Inflammatory macrophage treated with lipopolysaccharide for 1 hour (primary cell): ENCODE measurements around the gene MSL1.

ENCODE experiments used
- DNase-seq, 2 donors: peaks; one replicate each; pipeline ENCODE4 v3.0.0-alpha.2; 2020 to 2022

MSL1 gene

DNA sequence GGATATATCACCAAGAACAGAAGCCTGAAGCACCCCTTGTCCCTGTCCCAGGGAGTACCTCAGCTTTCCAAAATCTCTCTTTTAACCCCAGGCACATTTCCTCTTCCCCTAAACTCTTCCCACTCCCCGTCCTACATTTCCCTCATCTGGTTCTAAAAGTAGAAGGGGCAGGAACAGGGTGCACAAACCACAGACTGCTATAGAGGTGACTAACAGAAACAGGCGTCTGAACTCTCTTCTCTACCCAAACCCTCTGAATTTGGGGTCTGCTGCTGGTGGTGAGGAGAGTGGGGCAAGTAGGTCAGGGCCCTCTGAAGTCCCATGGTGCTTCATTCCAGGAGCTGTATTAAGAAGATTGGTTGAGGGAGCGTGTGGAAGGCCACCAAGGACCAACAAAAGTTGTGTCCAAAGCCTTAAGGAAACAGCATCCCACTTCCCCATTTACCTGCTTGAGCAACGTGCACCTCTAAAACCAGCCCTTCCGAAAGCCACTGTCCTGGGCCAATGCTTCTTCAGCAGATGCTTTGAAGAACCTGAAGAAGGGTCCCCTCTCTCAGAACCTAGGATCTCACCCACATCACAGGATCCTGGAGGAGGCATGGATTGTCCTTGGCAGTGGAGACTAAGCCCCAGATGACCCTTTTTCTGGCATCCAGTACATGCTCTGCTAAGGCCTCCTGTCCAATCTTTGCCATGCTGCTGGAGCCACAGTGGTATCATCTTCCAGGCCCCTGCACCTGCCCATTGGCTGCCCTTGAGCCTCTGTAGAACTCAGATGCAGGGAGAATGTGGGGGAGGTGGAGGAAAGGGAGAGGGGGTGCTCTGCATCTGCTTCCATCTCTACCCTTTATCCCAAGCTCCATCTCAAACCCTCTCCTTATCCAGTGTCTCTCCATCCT lies 15.7 kb upstream of the MSL1 start:
- no peak for DNase-seq

DNA sequence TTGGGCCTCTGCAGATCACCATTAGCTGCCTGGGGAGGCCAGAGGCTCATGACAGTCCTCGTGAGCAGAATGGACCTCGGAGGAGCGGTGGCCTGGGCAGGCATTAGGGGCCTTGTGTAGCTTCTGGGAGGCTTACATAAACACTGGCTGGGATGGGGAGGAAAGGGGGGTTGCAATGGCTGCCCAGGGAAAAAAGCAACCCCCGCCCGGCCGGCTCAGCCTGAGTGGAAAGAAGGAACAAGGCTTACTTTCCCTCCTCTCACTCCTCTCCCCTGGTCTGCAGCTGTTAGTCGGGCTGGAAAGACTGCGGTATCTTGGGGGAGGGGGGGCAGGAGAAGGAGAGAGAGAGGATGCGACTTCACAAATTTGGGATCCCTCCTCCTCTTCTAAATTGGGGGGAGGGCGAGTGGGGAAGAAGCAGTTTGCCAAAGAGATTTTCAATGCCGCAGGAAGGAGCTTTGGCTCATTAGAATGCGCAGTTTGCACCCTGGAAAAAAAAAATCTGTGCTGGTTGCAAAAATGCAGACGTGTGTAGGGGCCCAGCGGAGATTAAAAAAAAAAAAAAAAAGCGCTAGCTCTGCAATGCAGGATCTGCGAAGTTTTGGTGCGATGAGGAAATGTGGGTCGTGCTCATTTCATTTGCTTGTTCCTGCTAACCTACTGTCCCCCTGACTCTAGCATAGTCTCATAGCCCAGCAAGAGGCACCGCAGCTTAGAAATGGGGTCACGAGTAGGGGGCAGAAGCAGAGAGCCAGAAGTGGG lies 14.8 kb upstream of the MSL1 start:
- DNase-seq = no peak

DNA sequence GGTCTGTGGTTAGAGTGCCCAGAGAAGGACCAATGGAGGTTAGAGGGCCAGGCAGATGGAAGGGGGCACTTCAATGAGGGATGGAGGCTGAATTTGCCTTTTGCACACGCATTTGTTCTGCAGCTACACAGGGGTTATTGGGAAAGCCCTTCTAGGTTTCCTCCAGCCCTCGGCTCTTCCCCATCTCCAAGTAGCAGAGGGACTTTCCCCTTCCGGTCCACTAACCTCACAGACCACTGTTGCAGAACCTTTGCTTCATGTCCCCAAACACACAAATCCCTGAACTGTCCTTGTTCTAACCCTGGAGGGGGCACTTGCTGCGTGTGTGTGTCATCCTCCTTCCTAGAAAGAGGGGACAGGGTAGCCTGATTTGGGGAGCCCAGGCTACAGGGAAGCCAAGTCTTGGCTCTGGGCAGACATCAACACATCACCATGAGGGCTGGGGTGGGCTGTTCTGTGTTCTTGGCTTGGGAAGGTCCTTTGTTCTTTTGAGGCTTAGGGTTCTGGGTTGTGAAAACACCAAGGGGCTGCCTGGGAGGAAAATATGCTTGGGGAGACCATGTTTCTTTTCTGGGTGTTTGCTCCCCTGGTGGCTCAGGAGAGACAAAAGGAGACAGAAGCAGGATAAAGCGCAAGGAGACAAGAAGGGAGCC lies 14.1 kb upstream of the MSL1 start:
- DNase-seq = peak; percentile 60 to 66

DNA sequence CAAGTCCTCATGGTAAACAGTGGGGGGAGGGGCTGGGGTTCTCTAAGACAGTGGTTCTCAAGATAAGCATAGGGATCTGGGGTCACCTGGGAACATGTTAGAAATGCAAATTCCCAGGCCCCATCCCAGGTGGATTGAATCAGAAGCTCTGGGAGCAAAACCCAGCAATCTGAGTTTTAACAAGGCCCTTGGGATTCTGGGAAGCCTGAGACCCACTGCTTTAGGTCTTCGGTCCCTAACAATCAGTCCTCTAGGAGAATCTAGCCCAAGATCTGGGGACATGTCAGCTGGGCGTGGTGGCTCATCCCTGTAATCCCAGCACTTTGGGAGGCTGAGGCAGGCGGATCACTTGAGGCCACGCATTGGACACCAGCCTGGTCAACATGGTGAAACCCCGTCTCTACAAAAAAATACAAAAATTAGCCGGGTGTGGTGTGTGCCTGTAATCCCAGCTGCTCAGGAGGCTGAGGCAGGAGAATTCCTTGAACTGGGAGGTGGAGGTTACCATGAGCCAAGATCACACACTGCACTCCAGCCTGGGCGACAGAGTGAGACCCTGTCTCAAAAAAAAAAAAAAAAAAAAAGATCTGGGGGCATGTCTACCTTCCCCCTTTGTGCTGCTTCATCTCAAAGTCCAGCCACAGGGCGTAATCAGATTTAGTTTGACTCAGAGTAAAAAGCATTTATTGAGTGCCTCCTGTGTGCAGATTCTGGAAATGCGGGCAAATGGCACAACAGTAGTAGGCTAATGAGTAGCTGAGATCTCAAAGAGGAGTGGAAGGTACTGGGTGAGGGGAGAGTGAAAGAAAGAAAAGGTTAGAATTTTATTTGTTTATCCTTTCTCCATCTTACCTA lies 12.6 kb upstream of the MSL1 start:
- no peak for DNase-seq

DNA sequence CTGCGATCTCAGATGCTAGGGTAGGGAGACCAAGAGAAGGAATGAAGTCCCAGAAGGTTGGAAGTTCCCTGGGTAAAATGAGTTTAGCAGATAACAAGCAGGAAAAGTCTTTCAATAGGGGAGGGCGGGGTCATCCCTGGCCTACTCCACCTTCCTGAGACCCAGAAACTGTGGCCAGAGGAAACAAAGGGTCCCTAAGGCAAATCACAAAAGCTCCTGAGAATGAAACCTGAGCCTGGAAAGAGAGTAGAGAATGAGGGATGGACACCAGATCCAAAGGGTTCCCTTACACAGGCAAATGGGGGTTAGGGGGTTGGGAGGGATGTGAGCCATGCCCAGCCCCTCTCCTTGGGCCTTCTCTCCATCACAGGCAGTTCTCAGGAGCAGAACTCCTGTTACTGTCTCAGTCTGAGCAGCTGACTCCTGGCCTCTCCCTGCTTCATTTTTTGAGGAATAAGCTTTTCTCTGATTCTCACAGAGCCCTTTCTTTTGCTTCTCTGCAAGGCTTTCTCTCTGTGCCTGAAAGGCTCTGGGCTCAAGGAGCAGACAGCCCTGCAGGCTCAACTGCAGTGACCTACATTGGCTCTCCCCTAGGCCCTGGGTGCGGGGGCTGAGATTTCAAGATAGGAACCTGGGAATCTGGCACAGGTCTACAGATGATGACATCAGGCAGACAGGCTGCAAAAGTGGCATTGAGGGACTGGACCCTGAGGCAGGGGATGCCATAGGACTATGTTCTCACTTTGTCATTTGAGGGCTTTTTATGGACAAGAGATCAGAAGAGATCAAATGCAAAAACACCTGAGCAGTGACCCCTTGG lies 11.5 kb upstream of the MSL1 start:
- no peak for DNase-seq

DNA sequence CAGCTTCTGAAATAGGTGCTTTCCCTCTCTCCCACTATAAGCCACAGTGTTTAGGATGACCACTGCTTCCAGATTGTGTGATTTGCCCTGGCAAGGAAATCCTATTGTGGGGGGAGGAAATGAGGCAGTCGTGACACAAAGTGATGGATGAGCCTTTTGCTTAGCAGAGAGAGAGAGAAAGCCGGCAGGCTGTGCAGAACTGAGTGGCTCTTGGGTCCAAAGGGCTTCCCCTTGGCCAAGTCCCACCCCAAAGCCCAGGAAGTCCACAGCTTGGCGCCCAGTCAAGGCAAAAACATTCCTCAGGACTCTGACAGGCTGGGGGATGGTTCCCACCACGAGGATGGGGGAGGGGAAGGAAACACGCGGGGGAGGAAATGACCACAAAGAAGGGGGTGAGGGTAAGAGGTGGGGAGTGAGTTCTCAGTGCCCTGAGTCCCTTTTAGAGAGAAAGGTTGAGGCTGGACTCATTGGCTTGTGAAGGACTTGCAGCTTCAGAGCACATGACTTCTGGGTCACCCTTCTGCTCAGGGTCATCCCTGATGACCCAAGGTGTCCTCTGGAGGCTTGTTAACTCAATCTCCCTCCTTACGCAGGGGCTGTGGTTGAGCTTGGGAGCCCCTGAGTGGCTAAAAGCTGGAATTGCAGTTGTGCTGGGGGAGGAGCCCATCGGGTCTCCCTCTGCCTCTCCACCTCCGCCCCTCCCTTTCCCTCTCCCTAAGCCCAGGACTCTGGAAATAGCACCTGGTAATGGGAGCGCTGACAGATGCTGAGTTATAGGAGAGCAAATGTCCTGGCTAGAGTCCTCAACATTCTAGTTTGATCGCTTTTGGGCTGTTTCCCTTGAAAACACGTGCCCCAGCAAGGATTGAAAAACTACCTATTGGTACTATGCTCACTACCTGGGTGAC lies 10.3 kb upstream of the MSL1 start:
- peak; percentile 83 for DNase-seq

DNA sequence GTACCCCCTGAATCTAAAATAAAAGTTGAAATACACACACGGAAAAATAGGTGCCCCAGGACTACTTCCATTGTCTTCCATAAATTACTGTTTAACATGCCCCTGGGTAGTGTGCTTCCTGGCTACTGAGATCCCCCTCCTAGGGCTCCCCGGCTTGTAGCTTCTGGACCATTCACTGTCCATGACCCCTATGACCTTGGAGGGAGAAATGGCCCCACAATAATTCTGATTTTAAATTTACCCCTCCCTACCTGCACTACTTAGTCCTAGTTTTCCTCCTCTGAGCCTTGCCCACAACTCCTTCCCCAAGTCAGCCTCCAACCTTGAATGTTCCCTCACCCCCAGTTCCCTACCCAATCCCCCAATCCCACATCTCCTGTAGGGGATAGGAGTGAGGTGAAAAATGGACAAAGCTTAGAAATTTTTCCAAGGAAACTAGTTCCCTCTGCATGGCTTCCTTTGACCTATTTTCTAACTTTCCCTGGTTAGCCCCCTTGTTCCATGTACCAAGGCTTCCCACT lies 9.5 kb upstream of the MSL1 start:
- no peak for DNase-seq

DNA sequence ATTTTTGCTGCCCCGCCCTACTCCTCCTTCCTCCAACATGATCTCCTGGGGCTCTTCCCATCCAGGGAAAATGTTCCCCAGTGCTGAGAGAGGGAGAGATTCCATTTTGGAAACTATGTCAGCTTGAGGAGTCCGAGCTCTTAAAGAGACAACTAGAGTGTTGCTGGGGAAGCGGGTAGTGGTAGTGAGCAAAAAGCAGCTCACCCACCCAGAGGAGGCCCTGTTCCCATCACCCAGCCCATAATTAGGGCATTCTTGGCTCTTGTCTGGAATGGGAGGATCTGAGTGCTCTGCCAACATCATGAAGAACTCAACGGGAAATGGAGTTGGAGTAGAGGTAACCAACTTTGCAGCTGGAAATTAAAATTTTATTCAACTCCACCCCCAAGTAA lies 9.1 kb upstream of the MSL1 start:
- no peak for DNase-seq

DNA sequence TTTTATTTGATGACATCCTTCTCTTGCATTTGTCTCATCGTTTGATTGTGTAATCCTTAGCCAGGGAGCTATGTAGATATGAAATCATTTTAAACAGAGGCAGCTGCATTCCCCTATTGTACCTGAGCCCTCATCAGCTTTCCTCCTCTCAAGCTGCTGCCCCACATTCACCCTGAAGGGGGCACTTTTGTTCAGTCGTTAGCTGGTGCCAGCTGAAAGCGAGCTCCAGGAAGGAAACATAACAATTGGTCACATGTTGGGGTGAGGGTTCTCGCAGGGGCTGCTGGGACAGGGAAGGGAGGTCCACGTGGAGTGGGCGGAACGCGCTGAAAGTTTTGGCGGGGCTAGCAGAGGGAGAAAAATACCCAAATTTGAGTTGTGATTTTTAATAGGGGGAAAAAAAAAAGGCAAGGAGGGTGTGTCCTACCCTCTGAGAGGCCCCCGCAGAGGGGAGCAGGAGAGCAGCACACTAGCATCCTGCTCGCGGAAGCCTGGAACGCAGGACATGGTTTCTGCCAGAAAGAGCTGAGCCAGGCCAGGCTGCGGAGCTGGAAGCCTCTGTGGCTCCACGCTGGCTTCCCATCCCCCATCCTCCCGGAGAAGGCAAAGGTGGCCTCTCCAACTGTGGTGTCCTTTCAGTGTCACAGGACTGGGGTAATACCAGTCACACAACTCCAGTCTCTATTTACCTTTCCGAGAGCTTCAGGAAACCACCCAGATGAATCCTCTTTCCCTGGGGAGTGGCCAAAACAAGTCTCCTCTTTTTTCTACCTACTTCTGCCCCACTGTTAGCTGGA lies 8.5 kb upstream of the MSL1 start:
- DNase-seq = peak; percentile 90 to 97

DNA sequence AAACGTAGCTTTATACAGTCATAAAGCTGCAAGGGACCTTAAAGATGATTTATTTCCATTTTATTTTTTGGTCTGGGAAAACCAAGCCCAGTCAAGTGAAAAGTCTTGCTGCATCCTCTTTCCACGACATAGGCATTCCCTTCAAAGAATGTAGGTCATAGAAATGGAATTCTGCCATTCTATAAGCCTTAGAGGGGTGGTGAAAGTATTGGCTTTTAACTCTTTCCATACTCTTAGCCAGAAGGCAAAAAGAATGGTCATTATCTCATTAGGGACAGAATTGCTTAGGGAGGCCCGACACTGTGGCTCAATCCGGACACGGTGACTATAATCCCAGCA lies 7.9 kb upstream of the MSL1 start:
- DNase-seq = no peak

DNA sequence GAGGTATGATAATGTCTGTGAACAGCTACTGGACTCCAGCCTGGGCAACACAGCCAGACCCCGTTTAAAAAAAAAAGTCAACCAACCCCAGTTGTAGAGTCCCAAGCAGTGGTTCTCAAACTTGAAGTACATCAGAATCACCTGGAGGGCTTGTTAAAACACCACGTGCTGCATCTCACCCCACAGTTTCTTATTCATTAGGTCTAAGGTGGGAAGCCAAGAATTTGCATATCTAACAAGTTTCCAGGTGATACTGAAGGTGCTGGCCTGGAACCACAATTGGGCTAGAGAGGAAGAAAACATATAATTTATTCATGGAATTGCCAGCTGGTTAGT lies 6.7 kb upstream of the MSL1 start:
- no peak for DNase-seq

DNA sequence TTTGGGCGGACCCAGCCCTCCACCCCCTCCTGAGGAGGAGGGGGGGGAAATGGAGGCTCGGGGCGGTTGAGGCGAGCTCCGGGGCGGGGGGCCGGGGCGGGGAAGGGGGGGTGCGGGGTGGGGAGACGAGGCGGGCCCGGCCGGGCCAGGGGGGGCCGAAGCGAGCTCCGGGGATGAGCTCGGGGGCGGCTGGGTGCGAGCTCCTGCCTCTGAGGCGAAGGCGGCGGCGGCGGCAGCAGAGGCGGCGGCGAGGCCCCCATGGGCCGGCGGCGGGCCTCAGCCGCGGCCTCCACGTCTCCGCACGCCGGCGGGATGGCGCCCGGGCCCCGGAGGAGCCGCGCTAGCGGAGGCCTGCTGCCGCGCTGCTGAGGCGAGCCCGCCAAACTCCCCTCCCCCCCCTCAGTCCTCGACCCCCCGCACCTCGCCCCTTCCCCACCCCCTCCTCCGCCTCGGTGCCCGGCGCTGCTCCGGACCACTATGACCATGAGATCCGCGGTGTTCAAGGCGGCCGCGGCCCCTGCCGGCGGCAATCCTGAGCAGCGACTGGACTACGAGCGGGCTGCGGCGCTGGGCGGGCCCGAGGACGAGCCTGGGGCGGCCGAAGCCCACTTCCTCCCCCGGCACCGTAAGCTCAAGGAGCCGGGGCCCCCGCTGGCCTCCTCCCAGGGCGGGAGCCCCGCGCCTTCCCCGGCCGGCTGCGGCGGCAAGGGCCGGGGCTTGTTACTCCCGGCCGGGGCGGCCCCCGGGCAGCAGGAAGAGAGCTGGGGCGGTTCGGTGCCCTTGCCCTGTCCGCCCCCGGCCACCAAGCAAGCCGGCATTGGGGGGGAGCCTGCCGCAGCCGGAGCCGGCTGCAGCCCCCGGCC lies 596 bp downstream of the MSL1 start:
- peak in 1 of 2 donors; percentile 34 for DNase-seq

DNA sequence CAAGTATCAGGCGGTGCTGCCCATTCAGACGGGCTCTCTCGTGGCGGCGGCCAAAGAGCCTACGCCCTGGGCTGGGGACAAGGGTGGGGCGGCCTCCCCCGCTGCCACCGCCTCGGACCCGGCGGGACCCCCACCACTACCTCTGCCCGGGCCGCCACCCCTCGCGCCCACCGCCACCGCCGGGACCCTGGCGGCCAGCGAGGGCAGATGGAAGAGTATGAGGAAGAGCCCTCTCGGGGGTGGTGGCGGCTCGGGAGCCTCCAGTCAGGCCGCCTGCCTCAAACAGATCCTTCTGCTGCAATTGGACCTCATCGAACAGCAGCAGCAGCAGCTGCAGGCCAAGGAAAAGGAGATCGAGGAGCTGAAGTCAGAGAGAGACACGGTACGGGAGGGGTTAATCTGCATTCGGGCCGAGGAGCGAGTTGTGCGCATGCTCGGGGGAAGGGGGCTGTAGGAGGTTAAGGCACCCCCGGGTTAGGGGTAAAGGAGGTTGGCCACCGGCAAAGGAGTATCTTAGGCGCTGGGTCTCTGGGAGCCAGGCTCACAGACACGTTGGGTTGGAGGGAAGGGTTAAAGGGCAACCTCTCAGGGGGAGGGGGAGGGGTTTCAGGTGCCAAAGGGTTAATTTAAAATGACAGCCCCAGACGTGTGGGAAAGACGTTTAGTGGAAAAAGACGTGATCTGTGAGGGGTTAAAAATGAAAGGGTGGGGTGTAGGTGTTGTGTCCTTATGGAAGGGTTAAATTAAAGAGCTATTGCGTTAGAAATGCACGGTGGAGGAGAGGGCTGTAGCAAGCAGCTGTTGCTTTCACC lies 1.4 kb downstream of the MSL1 start:
- DNase-seq = no peak

DNA sequence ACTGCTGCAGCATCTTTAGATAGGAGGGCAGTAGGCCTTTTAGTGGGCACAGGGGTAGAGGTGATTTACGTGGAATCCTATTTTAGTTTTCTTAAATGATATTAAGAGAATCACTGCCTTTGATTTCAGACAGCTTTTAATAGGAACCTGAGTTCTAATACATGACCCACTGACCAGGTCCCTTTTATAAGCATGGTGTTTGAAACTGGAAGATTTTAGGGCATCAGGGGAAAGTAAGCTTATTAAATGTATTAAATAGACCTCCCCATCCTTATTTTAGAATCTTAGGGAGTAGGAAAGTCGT lies 2.0 kb downstream of the MSL1 start:
- no peak for DNase-seq

DNA sequence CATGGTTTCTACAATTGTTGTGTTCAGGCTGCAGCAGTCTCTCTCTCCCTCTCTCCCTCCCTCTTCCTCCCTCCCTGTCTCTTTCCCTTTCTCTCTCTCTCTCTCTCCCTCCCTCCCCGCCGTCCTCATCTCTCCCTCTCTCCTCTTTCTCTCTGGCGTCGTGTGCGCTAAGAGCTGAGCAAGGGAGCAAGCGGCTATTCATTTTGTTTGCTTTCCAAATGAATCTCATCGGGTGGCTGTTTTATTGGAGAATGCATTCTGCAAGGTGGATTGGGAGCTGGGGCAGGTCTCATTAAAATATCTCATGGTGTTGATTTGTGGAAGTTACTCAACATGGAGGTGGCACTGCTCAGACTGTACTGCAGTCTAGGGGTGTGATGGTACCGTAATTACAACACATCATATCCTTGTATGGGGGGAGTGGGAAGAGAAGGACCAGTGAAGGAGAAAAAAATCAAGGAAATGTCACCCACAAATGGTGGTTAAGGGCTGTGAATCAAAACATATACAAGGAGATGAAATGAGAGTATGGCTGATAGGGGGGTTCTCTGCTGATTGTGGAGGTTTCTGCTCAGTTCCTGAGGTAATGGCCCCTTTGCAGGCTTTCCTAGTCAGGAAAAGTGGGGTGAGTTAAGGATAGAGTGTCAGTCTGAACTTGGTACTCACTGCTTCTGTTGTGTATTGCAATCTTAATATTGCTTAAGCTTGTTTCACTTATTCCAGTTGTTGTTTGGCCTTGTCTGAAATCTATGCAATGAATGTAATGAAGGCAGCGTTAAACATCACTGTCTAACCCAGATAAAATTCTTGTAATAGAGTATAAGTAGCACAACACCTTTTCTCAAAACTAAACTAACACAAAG lies 2.7 kb downstream of the MSL1 start:
- DNase-seq = peak in 1 of 2 donors; percentile 38

DNA sequence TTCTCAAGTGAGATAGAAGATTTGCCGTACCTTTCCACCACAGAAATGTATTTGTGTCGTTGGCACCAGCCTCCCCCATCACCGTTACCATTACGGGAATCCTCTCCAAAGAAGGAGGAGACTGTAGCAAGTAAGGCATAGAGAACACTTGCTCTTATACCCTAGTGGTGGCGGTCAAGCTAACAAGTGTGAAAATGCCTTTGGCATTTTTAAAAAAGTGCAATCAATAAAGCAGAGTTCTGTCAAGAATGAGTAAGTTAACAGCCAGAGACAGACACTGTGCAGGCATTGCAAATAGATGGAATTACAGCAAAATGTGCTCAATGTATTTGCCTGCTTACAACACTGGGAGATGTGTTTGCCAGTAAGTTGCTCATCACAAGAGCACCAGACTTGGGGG lies 7.7 kb downstream of the MSL1 start:
- no peak for DNase-seq
